ENCODE measurements around the gene MOB3B.

MOB3B gene

DNA sequence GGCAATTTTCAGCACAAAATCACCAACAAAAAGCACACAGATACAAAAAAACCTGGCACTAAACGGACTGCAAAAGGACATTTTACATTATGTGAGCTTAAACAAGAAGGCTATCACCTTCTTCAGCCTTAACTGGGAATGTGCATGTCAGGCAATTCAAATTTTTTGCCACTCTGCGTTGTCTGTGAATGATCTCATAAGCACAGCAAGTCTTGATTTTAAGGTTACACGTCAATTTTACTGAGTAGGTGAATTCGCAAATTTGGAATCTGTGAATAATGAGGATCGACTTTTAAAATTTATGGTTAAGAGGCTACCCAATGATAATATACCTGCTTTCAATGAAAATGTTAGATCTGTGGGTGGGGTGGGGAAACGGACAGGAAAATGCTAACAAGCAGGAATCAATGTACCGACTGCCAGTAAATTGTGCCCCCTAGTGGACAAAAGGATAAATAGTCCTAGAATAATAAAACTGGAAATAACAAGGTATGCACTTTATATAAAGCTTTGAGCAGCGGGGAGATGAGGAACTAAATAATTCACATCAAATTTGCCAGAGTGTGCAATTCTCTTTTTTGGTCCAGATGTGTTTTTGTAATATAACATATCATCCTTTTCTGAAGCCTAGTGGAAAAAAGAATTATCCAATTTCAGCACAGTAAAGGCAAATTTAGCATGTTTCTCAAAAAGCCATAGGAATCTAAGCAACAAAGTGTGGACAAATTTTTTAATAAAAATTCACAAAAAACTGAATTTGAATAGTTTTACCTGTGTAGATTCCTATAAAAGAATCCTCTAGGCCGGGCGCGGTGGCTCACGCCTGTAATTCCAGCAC lies 253.2 kb downstream of the MOB3B start:
- H3K27me3 ChIP-seq (ENCODE audit: control insufficient read depth in 3 of 3, insufficient read depth in 3 of 3, low read depth in 1 of 3, low read length in 3 of 3), result no peaks in the 10 kb centered on the region
- H3K9ac ChIP-seq (ENCODE audit: low read depth, low read length, poor library complexity), result no peak overlapping the region
- H3K79me1 ChIP-seq (ENCODE audit: low read depth, low read length), result no peaks in the 10 kb centered on the region
- no peak overlapping the region for H2BK5ac ChIP-seq (ENCODE audit: low read length)
- no peak overlapping the region for H2BK12ac ChIP-seq (ENCODE audit: low read length)
- H3K4me1 ChIP-seq (ENCODE audit: control insufficient read depth in 2 of 2, insufficient read depth in 1 of 2, low read depth in 1 of 2, low read length in 2 of 2), result peaks cover 0 to 2% of the 10 kb centered on the region in 2 donors
- no peak overlapping the region for H4K8ac ChIP-seq (ENCODE audit: low read depth, low read length)
- no peak overlapping the region for H3K4me2 ChIP-seq (ENCODE audit: insufficient read depth, low read length, poor library complexity, severe bottlenecking)
- no peak overlapping the region for H3K4me3 ChIP-seq (ENCODE audit: low read length in 2 of 2)
- H2BK15ac ChIP-seq (ENCODE audit: low read length), result no peak overlapping the region
- H3K14ac ChIP-seq (ENCODE audit: low read length), result no peak overlapping the region
- H3K9me3 ChIP-seq (replicated peaks in 1 of 2; ENCODE audit: control insufficient read depth in 2 of 2, insufficient read depth in 1 of 2, low read depth in 1 of 2, low read length in 2 of 2), result no peaks in the 10 kb centered on the region
- no peak overlapping the region for H4K91ac ChIP-seq (ENCODE audit: low read depth, low read length, poor library complexity)
- H3K18ac ChIP-seq (ENCODE audit: low read length), result no peak overlapping the region
- no peak overlapping the region for H3K4ac ChIP-seq (ENCODE audit: low read length)
- DNase-seq (ENCODE audit: low spot score), result peak; percentile 54
- H2AK5ac ChIP-seq (ENCODE audit: low read depth, low read length), result no peak overlapping the region
- no CpG with 5 or more reads among the region's 12 CpGs for WGBS, 2 donors (ENCODE audit: extremely low coverage in 2 of 2, insufficient read length in 2 of 2, insufficient replicate concordance in 1 of 2)
- H2AFZ ChIP-seq (ENCODE audit: low read length), result peak overlapping the region; percentile 75
- no peak overlapping the region for H2BK120ac ChIP-seq (ENCODE audit: low read depth, low read length)
- H3K23ac ChIP-seq (ENCODE audit: low read depth, low read length, poor library complexity), result no peak overlapping the region
- H3K27ac ChIP-seq (replicated peaks; ENCODE audit: low read length), result no peak overlapping the region
- no peaks in the 10 kb centered on the region for H3K36me3 ChIP-seq (replicated peaks in 1 of 2; ENCODE audit: control insufficient read depth in 2 of 2, insufficient read depth in 2 of 2, low read length in 2 of 2)
